Hepatocyte (in vitro differentiated cells): ENCODE data around the gene C8A. TPM values are rescaled to one million over a fixed set of nuclear protein-coding genes. Genes with fewer than 3 reads are reported as not detected.

ENCODE experiments used
- DNase-seq: peaks from one replicate; pipeline ENCODE4 v3.0.0-alpha.2; 2016; ENCODE audit warnings: low spot score
- H2AFZ ChIP-seq: fragments of 200-600 bp; sonication (generic); 2 replicates; pipeline ENCODE4 v1.6.0; 2016; ENCODE audit warnings: antibody characterized with exemption, mild to moderate bottlenecking
- H3K27ac ChIP-seq: fragments of 200-600 bp; sonication (generic); 2 replicates; pipeline ENCODE4 v1.5.1; 2016; ENCODE audit warnings: mild to moderate bottlenecking
- H3K27me3 ChIP-seq: fragments of 200-600 bp; sonication (generic); 2 replicates; pipeline ENCODE4 v1.6.1; 2016
- H3K36me3 ChIP-seq: fragments of 200-600 bp; sonication (generic); replicated peaks from 2 replicates; pipeline ENCODE4 v1.5.1; 2016; ENCODE audit warnings: low read depth; ENCODE audit not compliant: insufficient read depth
- H3K4me1 ChIP-seq: fragments of 200-600 bp; sonication (generic); 2 replicates; pipeline ENCODE4 v1.5.1; 2016; ENCODE audit warnings: mild to moderate bottlenecking, moderate library complexity; ENCODE audit not compliant: insufficient read depth
- H3K4me2 ChIP-seq: fragments of 200-600 bp; sonication (generic); 2 replicates; pipeline ENCODE4 v1.6.0; 2016
- H3K4me3 ChIP-seq: fragments of 200-600 bp; sonication (generic); 2 replicates; pipeline ENCODE4 v1.5.1; 2016; ENCODE audit warnings: mild to moderate bottlenecking
- H3K79me2 ChIP-seq: fragments of 200-600 bp; sonication (generic); 2 replicates; pipeline ENCODE4 v1.6.0; 2017; ENCODE audit warnings: mild to moderate bottlenecking
- H3K9me2 ChIP-seq: fragments of 200-600 bp; sonication (generic); replicated peaks from 2 replicates; pipeline ENCODE4 v1.6.0; 2017; ENCODE audit warnings: mild to moderate bottlenecking; ENCODE audit not compliant: insufficient read depth
- H3K9me3 ChIP-seq: fragments of 200-600 bp; sonication (generic); 2 replicates; pipeline ENCODE4 v1.5.1; 2016; ENCODE audit warnings: low read depth, mild to moderate bottlenecking
- H4K20me1 ChIP-seq: fragments of 200-600 bp; sonication (generic); 2 replicates; pipeline ENCODE4 v1.6.0; 2016; ENCODE audit warnings: mild to moderate bottlenecking; ENCODE audit not compliant: insufficient read depth, poor library complexity, severe bottlenecking
- CTCF ChIP-seq: fragments of 200-600 bp; sonication (generic); IDR thresholded peaks from 2 replicates; pipeline ENCODE4 v1.5.1; 2016; ENCODE audit warnings: antibody characterized with exemption, mild to moderate bottlenecking; ENCODE audit not compliant: poor library complexity
- EZH2 ChIP-seq: fragments of 200-600 bp; sonication (generic); IDR thresholded peaks from 2 replicates; pipeline ENCODE4 v1.6.1; 2016; ENCODE audit warnings: antibody characterized with exemption, mild to moderate bottlenecking, borderline replicate concordance
- EZH2phosphoT487 ChIP-seq: fragments of 200-600 bp; sonication (generic); IDR thresholded peaks from one replicate; pipeline ENCODE4 v1.6.1; 2018; ENCODE audit warnings: antibody characterized with exemption, mild to moderate bottlenecking, low read depth, moderate library complexity; ENCODE audit not compliant: unreplicated experiment, severe bottlenecking
- WGBS: methylation state at CpG from one replicate; pipeline ENCODE4 v1.1.6; 2016; ENCODE audit warnings: low lambda C conversion rate; ENCODE audit errors: missing lambda C conversion rate; 5-methylcytosine and 5-hydroxymethylcytosine counted together
- polyA plus RNA-seq: library from polyadenylated mRNA; unstranded; fragments of >200 nt; fragmentation: Nextera tagmentation; extraction: Ambion mirVana; gene quantifications from 2 replicates; pipeline ENCODE4 v1.2.1, GENCODE V29; 2016
- total RNA-seq: library from RNA; depleted of rRNA; stranded (reverse); fragments of >200 nt; gene quantifications from 2 replicates; pipeline ENCODE4 v1.2.3, GENCODE V29; 2014

C8A gene
- total and polyA plus RNA-seq, 2 experiments from 2014 or later: 6.1 to 8.2 TPM

DNA sequence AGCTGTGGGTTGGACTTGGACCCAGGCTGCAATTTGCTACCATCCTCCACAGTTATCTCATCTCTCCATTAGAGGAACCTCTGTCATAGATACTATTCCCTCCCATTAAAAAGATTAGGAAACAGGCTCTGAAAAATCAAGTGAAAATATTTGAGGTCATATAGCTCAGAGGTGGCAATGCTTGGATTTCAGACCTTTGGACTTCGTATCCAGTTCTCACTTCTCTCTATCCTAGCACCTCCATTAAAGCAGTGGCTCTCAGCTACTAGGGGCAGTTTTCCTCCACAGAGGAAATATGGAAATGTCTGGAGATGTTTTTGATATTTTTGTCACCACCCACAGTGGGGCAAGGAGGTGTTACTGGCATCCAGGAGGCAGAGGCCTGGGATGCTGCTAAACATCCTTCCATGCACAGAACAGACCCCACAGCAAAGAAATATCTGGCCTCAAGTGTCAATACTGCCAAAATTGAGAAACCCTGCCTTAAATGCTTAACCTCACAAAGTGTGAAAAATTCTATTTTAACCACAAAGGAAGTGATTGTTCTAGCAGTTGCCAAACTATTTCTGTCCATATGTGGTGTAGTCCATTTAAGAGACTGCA, 54.1 kb downstream of the C8A start:
- no peaks in the 10 kb centered on the region for H3K79me2 ChIP-seq
- no peak overlapping the region for H3K4me3 ChIP-seq
- TF ChIP-seq EZH2phosphoT487 (no peak), CTCF (no peak), EZH2 (no peak)
- H3K27me3 ChIP-seq: no peaks in the 10 kb centered on the region
- no peaks in the 10 kb centered on the region for H3K9me2 ChIP-seq
- no peaks in the 10 kb centered on the region for H3K36me3 ChIP-seq
- 76% methylated on average over 1 of the region's 1 CpG for WGBS
- H3K27ac ChIP-seq: peak overlapping the region; percentile 35
- peaks cover 27% of the 10 kb centered on the region for H3K4me1 ChIP-seq
- peak; percentile 24 for DNase-seq
- no peaks in the 10 kb centered on the region for H3K9me3 ChIP-seq
- no peak overlapping the region for H2AFZ ChIP-seq
- no peak overlapping the region for H3K4me2 ChIP-seq
- no peaks in the 10 kb centered on the region for H4K20me1 ChIP-seq

DNA sequence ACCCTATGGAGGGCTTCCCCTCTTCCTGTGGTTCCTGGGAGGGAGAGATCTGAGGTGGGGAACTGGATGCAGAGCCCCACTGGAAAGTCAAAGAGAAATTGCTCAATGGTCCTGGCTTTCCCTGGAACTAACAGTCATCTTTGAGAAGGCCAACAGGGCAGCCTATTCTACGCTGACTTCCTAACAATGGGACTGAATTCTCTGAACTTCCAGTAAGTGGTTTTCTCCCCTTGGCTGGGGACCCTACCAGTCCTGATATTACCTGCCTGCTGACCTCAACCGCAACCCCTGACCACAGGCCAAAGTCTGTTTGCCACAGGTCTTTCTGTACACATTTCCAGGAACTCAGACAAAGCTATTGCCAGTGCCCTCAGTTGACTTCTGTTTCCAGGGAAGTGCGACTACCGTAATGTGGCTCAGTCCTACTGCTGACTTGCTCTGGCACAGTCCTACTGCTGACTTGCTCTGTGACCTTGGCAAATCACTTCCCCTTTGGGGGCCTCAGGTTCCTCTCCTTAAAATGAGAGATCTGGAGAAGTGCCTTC, 55.9 kb downstream of the C8A start:
- TF ChIP-seq EZH2phosphoT487 (no peak), CTCF (no peak), EZH2 (no peak)
- Histone ChIP-seq H2AFZ (no peak overlapping the region), H3K79me2 (no peaks in the 10 kb centered on the region), H3K27ac (peak overlapping the region; percentile 47), H3K4me3 (no peak overlapping the region), H3K9me2 (no peaks in the 10 kb centered on the region), H3K4me1 (peaks cover 27% of the 10 kb centered on the region), H3K36me3 (no peaks in the 10 kb centered on the region), H3K4me2 (no peak overlapping the region), H4K20me1 (no peaks in the 10 kb centered on the region), H3K9me3 (no peaks in the 10 kb centered on the region), H3K27me3 (no peaks in the 10 kb centered on the region)
- 68% methylated on average over 4 of the region's 4 CpGs for WGBS
- DNase-seq: peak; percentile 35

DNA sequence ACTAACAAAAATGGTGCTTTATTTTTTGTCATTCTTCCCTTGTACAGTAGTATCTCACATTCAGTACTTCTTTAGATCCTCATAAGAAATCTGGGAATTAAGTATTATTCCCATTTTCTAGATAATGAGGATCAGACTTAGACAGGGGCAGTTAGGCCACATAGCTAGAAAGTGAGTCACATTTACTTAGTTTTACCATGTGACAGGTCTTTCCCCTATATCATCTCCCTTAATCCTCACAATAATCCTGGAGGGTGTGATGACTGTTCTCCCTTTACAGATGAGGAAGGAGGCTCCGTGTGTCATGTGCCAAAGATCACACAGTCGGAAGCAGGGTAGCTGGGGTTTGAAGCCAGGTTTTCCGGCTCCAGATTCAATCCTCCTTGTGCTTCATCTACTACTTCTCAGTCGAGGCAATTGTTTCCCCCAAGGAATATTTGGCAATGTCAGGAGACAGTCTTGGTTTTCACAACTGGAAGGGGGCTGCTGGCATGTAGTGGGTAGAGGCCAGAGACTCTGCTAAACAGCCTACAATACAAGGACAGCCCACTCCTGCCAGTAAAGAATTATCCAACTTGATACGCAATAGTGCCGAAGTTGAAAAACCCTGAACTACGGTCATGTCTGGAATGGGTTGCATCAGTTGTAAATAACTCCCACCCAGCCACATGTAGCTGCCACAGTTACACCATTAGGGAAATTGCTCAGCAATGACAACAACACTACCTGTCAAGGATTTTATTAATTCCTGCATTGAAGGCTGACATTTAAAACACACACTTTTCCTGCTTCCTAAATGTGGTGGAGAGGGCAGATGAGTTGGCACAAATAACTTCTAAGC, 56.7 kb downstream of the C8A start:
- peak; percentile 64 for DNase-seq
- Histone ChIP-seq H3K36me3 (no peaks in the 10 kb centered on the region), H3K27me3 (no peaks in the 10 kb centered on the region), H3K9me3 (no peaks in the 10 kb centered on the region), H2AFZ (no peak overlapping the region), H3K4me3 (no peak overlapping the region), H3K4me2 (no peak overlapping the region), H3K27ac (peak overlapping the region; percentile 70), H4K20me1 (no peaks in the 10 kb centered on the region), H3K9me2 (no peaks in the 10 kb centered on the region), H3K79me2 (no peaks in the 10 kb centered on the region), H3K4me1 (peaks cover 27% of the 10 kb centered on the region)
- TF ChIP-seq CTCF: no peak
- TF ChIP-seq EZH2: no peak
- no peak for TF ChIP-seq EZH2phosphoT487
- WGBS: 52% methylated on average over 7 of the region's 7 CpGs
